H1 (cell line): Measurements from ENCODE around the gene SLC9A3. TPM values are rescaled to one million over a fixed set of nuclear protein-coding genes. Genes with fewer than 3 reads are reported as not detected.

Experiments used
- CTCF ChIA-PET: fragments of 300-600 bp; sonication (Branson Sonifier 250); formaldehyde crosslinking; loops from one replicate; lab custom pipeline; 2021; ENCODE audit not compliant: partially characterized antibody; lab: Charles Lee
- POLR2A ChIA-PET: fragments of 300-600 bp; sonication (Branson Sonifier 250); formaldehyde crosslinking; loops from one replicate; lab custom pipeline; 2021; ENCODE audit warnings: inconsistent platforms; ENCODE audit not compliant: partially characterized antibody; lab: Charles Lee
- DNase-seq, 2 experiments: peaks; one replicate each; pipeline versions ENCODE4 v3.0.0 to v3.0.0-alpha.2; 2010 to 2022; ENCODE audit warnings: low spot score in 2 of 2, low read depth in 1 of 2, mixed read lengths in 1 of 2
- FAIRE-seq: peaks from 2 replicates; lab custom pipeline; 2011; peaks lifted over from hg19 to GRCh38; lab: Jason Lieb, UNC
- H2AFZ ChIP-seq: 2 replicates; pipeline ENCODE4 v1.8.1; 2012; ENCODE audit warnings: low read length, inconsistent platforms
- H2AK5ac ChIP-seq: 2 replicates; pipeline ENCODE4 v1.6.1; 2013; ENCODE audit warnings: low read depth, low read length
- H2BK120ac ChIP-seq: replicated peaks from 2 replicates; pipeline ENCODE3; 2013; ENCODE audit warnings: low read depth, low read length, inconsistent platforms
- H2BK12ac ChIP-seq: 2 replicates; pipeline ENCODE4 v1.6.1; 2013; ENCODE audit warnings: low read depth, low read length
- H2BK15ac ChIP-seq: 2 replicates; pipeline ENCODE4 v1.6.1; 2013; ENCODE audit warnings: low read length
- H2BK20ac ChIP-seq: 2 replicates; pipeline ENCODE4 v1.6.1; 2013; ENCODE audit warnings: low read length
- H2BK5ac ChIP-seq: 2 replicates; pipeline ENCODE4 v1.6.1; 2013; ENCODE audit warnings: low read depth, low read length
- H3K14ac ChIP-seq: 2 replicates; pipeline ENCODE4 v1.6.1; 2013; ENCODE audit warnings: inconsistent platforms; ENCODE audit not compliant: insufficient read length
- H3K18ac ChIP-seq: 2 replicates; pipeline ENCODE4 v1.6.1; 2013; ENCODE audit warnings: low read length; ENCODE audit errors: extremely low read depth
- H3K23ac ChIP-seq: 2 replicates; pipeline ENCODE4 v1.6.1; 2013; ENCODE audit warnings: inconsistent platforms; ENCODE audit not compliant: insufficient read length
- H3K23me2 ChIP-seq: 2 replicates; pipeline ENCODE4 v1.6.1; 2013; ENCODE audit warnings: low read depth, low read length
- H3K27ac ChIP-seq: 2 replicates; pipeline ENCODE4 v1.6.1; 2011; ENCODE audit warnings: low read depth, low read length, inconsistent platforms
- H3K27me3 ChIP-seq, 4 experiments: replicated peaks in 1 of 4; 1 replicate in 1 of 4; 2 replicates in 3 of 4; pipeline versions ENCODE4 v1.6.1 to v1.8.1; 2011 to 2013; ENCODE audit warnings: low read length in 3 of 4, mild to moderate bottlenecking in 3 of 4, inconsistent platforms in 2 of 4, mixed read lengths in 2 of 4, moderate library complexity in 1 of 4; ENCODE audit not compliant: control insufficient read depth in 3 of 4, insufficient read depth in 3 of 4; ENCODE audit errors: extremely low read depth in 1 of 4
- H3K36me3 ChIP-seq, 4 experiments: 2 replicates each; pipeline versions ENCODE4 v1.6.1 to v1.8.1; 2011 to 2013; ENCODE audit warnings: mild to moderate bottlenecking in 4 of 4, low read length in 3 of 4, moderate library complexity in 2 of 4, control low read depth in 1 of 4, inconsistent platforms in 1 of 4; ENCODE audit not compliant: insufficient read depth in 4 of 4, control insufficient read depth in 2 of 4
- H3K4ac ChIP-seq: replicated peaks from 2 replicates; pipeline ENCODE3; 2013; ENCODE audit warnings: low read length, low read depth, mixed read lengths, inconsistent platforms; ENCODE audit not compliant: insufficient read length
- H3K4me1 ChIP-seq, 4 experiments: replicated peaks in 1 of 4; 1 replicate in 1 of 4; 2 replicates in 3 of 4; pipeline versions ENCODE4 v1.6.1 to v1.8.1; 2011 to 2013; ENCODE audit warnings: low read length in 3 of 4, inconsistent platforms in 2 of 4, mixed read lengths in 1 of 4; ENCODE audit not compliant: insufficient read depth in 4 of 4, control insufficient read depth in 3 of 4
- H3K4me2 ChIP-seq, 2 experiments: 2 replicates each; pipeline versions ENCODE4 v1.6.1 to v1.8.1; 2011 to 2013; ENCODE audit warnings: low read depth in 2 of 2, low read length in 2 of 2, control low read depth in 1 of 2, inconsistent platforms in 1 of 2, mild to moderate bottlenecking in 1 of 2; ENCODE audit not compliant: insufficient read depth in 1 of 2
- H3K4me3 ChIP-seq, 4 experiments: fragments of 200-600, 300-600 bp in 1 of 4; sonication (generic), shearing (Covaris generic), sonication (Bioruptor Twin) in 1 of 4; 2 replicates each; pipeline versions ENCODE4 v1.5.1 to v1.8.1; 2011 to 2016; ENCODE audit warnings: low read length in 4 of 4, low read depth in 3 of 4, control low read depth in 2 of 4, inconsistent platforms in 2 of 4, mild to moderate bottlenecking in 2 of 4, mixed read lengths in 1 of 4, moderate library complexity in 1 of 4; ENCODE audit not compliant: insufficient read depth in 2 of 4; ENCODE audit errors: extremely low read depth in 1 of 4
- H3K56ac ChIP-seq: replicated peaks from 2 replicates; pipeline ENCODE3; 2013; ENCODE audit warnings: low read depth, mild to moderate bottlenecking, mixed read lengths, low read length, inconsistent platforms; ENCODE audit not compliant: insufficient read length
- H3K79me1 ChIP-seq: 2 replicates; pipeline ENCODE4 v1.6.1; 2013; ENCODE audit warnings: low read depth, low read length, control low read depth
- H3K79me2 ChIP-seq, 2 experiments: 2 replicates each; pipeline versions ENCODE4 v1.6.1 to v1.8.1; 2012 to 2013; ENCODE audit warnings: low read length in 2 of 2, mild to moderate bottlenecking in 2 of 2, inconsistent platforms in 1 of 2; ENCODE audit not compliant: insufficient read depth in 2 of 2, control insufficient read depth in 1 of 2
- H3K9ac ChIP-seq, 4 experiments: replicated peaks in 1 of 4; 1 replicate in 1 of 4; 2 replicates in 3 of 4; pipeline versions ENCODE4 v1.6.1 to v1.8.1; 2011 to 2013; ENCODE audit warnings: low read depth in 3 of 4, low read length in 3 of 4, control low read depth in 2 of 4, mild to moderate bottlenecking in 2 of 4, moderate library complexity in 2 of 4, inconsistent platforms in 1 of 4; ENCODE audit errors: extremely low read depth in 1 of 4
- H3K9me3 ChIP-seq, 2 experiments: 2 replicates each; pipeline versions ENCODE4 v1.6.1 to v1.8.1; 2012 to 2013; ENCODE audit warnings: mild to moderate bottlenecking in 2 of 2, moderate library complexity in 2 of 2, control low read depth in 1 of 2, inconsistent platforms in 1 of 2, low read depth in 1 of 2, low read length in 1 of 2, mixed read lengths in 1 of 2; ENCODE audit not compliant: insufficient read depth in 2 of 2
- H4K20me1 ChIP-seq, 2 experiments: replicated peaks in 1 of 2; 2 replicates each; pipeline versions ENCODE3 to v1.8.1; 2011 to 2013; ENCODE audit warnings: inconsistent platforms in 2 of 2, low read length in 2 of 2, mild to moderate bottlenecking in 1 of 2; ENCODE audit not compliant: insufficient read depth in 2 of 2, control insufficient read depth in 1 of 2
- H4K5ac ChIP-seq: 2 replicates; pipeline ENCODE4 v1.6.1; 2013; ENCODE audit warnings: low read length, low read depth, mixed read lengths, inconsistent platforms; ENCODE audit not compliant: insufficient read length
- H4K8ac ChIP-seq: 2 replicates; pipeline ENCODE4 v1.8.0; 2013; ENCODE audit warnings: mild to moderate bottlenecking, moderate library complexity, low read length, inconsistent platforms; ENCODE audit not compliant: insufficient read depth; ENCODE audit errors: extremely low read depth
- H4K91ac ChIP-seq: replicated peaks from 2 replicates; pipeline ENCODE3; 2013; ENCODE audit warnings: low read length, mixed read lengths, inconsistent platforms; ENCODE audit not compliant: insufficient read length
- ASH2L ChIP-seq: fragments of 200-600, 300-600 bp; sonication (generic); IDR thresholded peaks from one replicate; pipeline ENCODE4 v1.7.1; 2017; ENCODE audit warnings: low read length
- ATF2 ChIP-seq: IDR thresholded peaks from 2 replicates; pipeline ENCODE4 v1.6.1; 2012; ENCODE audit warnings: low read length, inconsistent platforms
- EGR1 ChIP-seq: IDR thresholded peaks from 2 replicates; pipeline ENCODE4 v1.6.1; 2011; ENCODE audit warnings: low read depth, low read length, borderline replicate concordance
- EP300 ChIP-seq, 2 experiments: IDR thresholded peaks; 1 replicate in 1 of 2; 2 replicates in 1 of 2; pipeline ENCODE4 v1.6.1; 2011 to 2012; ENCODE audit warnings: low read depth in 2 of 2, low read length in 2 of 2, mild to moderate bottlenecking in 2 of 2, borderline replicate concordance in 1 of 2, inconsistent platforms in 1 of 2, moderate library complexity in 1 of 2
- JUN ChIP-seq: IDR thresholded peaks from 2 replicates; pipeline ENCODE4 v1.6.1; 2011; ENCODE audit warnings: low read depth, mild to moderate bottlenecking, improper control_type of control experiment, low read length
- POU5F1 ChIP-seq: IDR thresholded peaks from 2 replicates; pipeline ENCODE4 v1.6.1; 2011; ENCODE audit warnings: low read depth, mild to moderate bottlenecking, low read length, moderate library complexity
- RBBP5 ChIP-seq: IDR thresholded peaks from 2 replicates; pipeline ENCODE4 v1.7.1; 2012; ENCODE audit warnings: low read depth, mild to moderate bottlenecking, inconsistent platforms, low read length, moderate library complexity, borderline replicate concordance
- RNF2 ChIP-seq: fragments of 200-900, 300-1000 bp; sonication (generic); IDR thresholded peaks from 2 replicates; pipeline ENCODE4 v1.7.1; 2016; ENCODE audit warnings: borderline replicate concordance, low read depth, mild to moderate bottlenecking, antibody characterized with exemption, low read length; ENCODE audit not compliant: poor library complexity, severe bottlenecking; ENCODE audit errors: missing control alignments
- RXRA ChIP-seq: IDR thresholded peaks from 2 replicates; pipeline ENCODE4 v1.6.1; 2011; ENCODE audit warnings: low read depth, mild to moderate bottlenecking, low read length, moderate library complexity; ENCODE audit not compliant: insufficient read depth
- SUZ12 ChIP-seq: fragments of 200-600 bp; sonication (generic); IDR thresholded peaks from 2 replicates; pipeline ENCODE4 v1.6.1; 2012; ENCODE audit warnings: mild to moderate bottlenecking, inconsistent platforms, low read length, moderate library complexity, mixed read lengths
- TBP ChIP-seq: IDR thresholded peaks from 2 replicates; pipeline ENCODE4 v1.6.1; 2011; ENCODE audit warnings: low read depth, low read length, improper control_type of control experiment
- ZNF274 ChIP-seq: IDR thresholded peaks from 2 replicates; pipeline ENCODE4 v1.7.0; 2012; ENCODE audit warnings: low read length, borderline replicate concordance; ENCODE audit errors: extremely low read depth
- WGBS, 2 experiments: shearing (Covaris generic) in 1 of 2; methylation state at CpG; one replicate each; pipeline versions ENCODE4 v1.1.6 to v1.1.7; 2013 to 2015; ENCODE audit warnings: low lambda C conversion rate in 2 of 2, mixed read lengths in 2 of 2, inconsistent platforms in 1 of 2, low coverage in 1 of 2, missing lambda C conversion rate in 1 of 2; ENCODE audit not compliant: insufficient replicate concordance in 2 of 2, insufficient coverage in 1 of 2, insufficient read length in 1 of 2; ENCODE audit errors: extremely low coverage in 1 of 2, missing lambda C conversion rate in 1 of 2; 5-methylcytosine and 5-hydroxymethylcytosine counted together
- polyA plus RNA-seq, 7 experiments: library from polyadenylated mRNA; depleted of rRNA in 3 of 7; stranded (reverse) in 5 of 7; unstranded in 2 of 7; fragments of >200 nt in 5 of 7; fragments of 200-250 nt in 2 of 7; gene quantifications; 1 replicate in 5 of 7; 2 replicates in 1 of 7; 4 replicates in 1 of 7; pipeline versions ENCODE4 v1.2.1 to v1.2.3, GENCODE V29; 2011 to 2013; ENCODE audit warnings: missing spikeins in 2 of 7, mixed read lengths in 2 of 7
- total RNA-seq: library from RNA; stranded (reverse); fragmentation: NEBNext Ultra II Directional; extraction: Animal tissue kit (Norgen Biotek cat#: 25700); gene quantifications from 2 replicates; pipeline ENCODE4 v1.2.1, GENCODE V29; 2021

The SLC9A3 gene
- total and polyA plus RNA-seq, 2 of the 8 experiments (the other 6 are each of a cell fraction or from before 2014, with no cell fraction given) = 0.95 to 1.0 TPM

- Histone ChIP-seq H2AFZ (peak overlapping the region; percentile 82; the same call in 1 of the 2 replicates), H3K27ac (no peak overlapping the region), H3K36me3 (no peaks in the 10 kb centered on the region), H2BK5ac (no peak overlapping the region), H3K9me3 (no peaks in the 10 kb centered on the region), H3K23ac (no peak overlapping the region), H3K14ac (no peak overlapping the region), H2BK120ac (no peak overlapping the region), H3K4me1 (0 out of 7 replicates have a peak, but pooled peaks cover 0 to 3% (median 0%) of the 10 kb centered on the region in 4 experiments), H3K27me3 (peaks cover 0 to 6% (median under 1%) of the 10 kb centered on the region in 4 experiments; a peak in 2 of 7 replicates), H3K4ac (no peak overlapping the region), H3K79me1 (no peaks in the 10 kb centered on the region), H3K4me3 (no peak overlapping the region), H4K91ac (no peak overlapping the region), H3K4me2 (no peak overlapping the region), H3K9ac (no peak overlapping the region), H2BK12ac (no peak overlapping the region), H3K18ac (no peak overlapping the region), H3K23me2 (peaks cover 2% of the 10 kb centered on the region; the same call in 1 of the 2 replicates), H4K8ac (no peak overlapping the region), H4K5ac (no peak overlapping the region), H3K79me2 (no peaks in the 10 kb centered on the region), H4K20me1 (no peaks in the 10 kb centered on the region), H2BK15ac (no peak overlapping the region), H3K56ac (no peak overlapping the region), H2AK5ac (no peak overlapping the region), H2BK20ac (no peak overlapping the region)
- 46% methylated on average over 13 of the region's 13 CpGs; no CpG with 5 or more reads in 1 of the 2 experiments for WGBS, 2 experiments
- ChIA-PET POLR2A (no interaction called here), CTCF (no interaction called here)
- DNase-seq (no peak), FAIRE-seq (no peak)
- TF ChIP-seq ASH2L = no peak
- no peak for TF ChIP-seq EGR1
- TF ChIP-seq RXRA = no peak
- TF ChIP-seq TBP = no peak
- no peak for TF ChIP-seq POU5F1
- no peak for TF ChIP-seq RNF2
- TF ChIP-seq ATF2 = no peak
- TF ChIP-seq ZNF274 = no peak
- TF ChIP-seq EP300 (IDR thresholded peaks at IDR 0.05; ENCODE audit: borderline replicate concordance in 1 of 2, low read depth in 2 of 2, low read length in 2 of 2) = no peak
- no peak for TF ChIP-seq RBBP5
- no peak for TF ChIP-seq SUZ12
- no peak for TF ChIP-seq JUN
These were observed 29.6 kb upstream of the SLC9A3 start for GRCh38 chr5:553874-554273.
